ENCODE measurements around the gene CHMP6. TPM values are rescaled to one million over a fixed set of nuclear protein-coding genes. Genes with fewer than 3 reads are reported as not detected.

Gene CHMP6
- polyA plus RNA-seq, 4 donors: 20.0 to 35.8 (median 31.8) TPM

DNA sequence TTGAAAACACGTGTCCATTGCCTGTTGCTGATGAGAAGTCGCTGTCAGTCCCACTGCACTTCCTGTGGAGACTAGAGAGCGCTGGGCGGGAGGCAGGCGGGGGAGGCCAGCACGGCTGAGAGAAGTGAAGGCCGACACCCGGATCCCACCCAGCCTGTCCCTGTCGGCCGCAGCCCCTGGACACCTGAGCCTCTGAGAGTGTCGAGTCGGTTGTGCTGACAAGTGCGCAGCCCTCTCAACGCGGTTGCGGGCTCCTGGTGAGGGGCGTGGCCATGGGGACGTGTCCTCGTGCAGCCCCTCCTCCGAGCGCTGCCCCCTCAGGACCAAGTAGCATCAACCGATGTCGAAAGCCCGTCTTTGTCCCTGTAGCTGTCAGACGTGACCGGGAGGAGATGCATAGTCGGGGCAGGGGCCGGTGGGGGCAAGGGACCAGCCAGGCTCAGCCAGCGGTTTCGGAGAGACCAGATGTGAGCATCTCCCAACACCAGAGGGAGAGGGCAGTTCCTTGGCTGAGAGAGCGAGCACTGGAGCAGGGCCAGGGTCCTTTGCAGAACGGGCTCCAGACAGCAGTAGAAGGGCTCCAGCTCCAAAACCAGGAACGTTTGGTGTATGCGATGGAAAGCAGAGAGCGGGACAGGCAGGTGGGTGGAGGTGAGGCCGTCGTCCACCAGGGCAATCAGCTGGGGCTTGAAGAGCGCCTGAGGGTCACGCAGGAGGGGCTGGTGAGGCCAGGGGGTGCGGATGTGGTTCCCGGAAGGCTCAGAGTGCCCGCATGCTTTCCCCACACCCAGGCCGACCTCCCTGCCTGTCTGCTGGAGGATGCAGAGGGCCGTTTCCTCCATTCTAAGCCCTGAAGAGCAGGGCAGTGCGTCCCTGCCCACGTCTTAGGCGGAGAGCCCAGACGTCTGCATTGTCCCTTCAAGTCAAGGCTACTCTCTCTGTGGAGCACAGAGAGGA, 43.3 kb upstream of the CHMP6 start:
- peaks cover 0 to 85% (median 8%) of the 10 kb centered on the region in 3 donors for H3K36me3 ChIP-seq (ENCODE audit: control insufficient read depth in 3 of 3, insufficient read depth in 2 of 3, low read depth in 1 of 3, low read length in 3 of 3)
- no peak overlapping the region for H3K27ac ChIP-seq (ENCODE audit: low read depth in 1 of 3, low read length in 2 of 3)
- no peaks in the 10 kb centered on the region for H3K27me3 ChIP-seq (ENCODE audit: control insufficient read depth in 3 of 3, insufficient read depth in 3 of 3, low read length in 3 of 3)
- no peak for DNase-seq
- no peaks in the 10 kb centered on the region for H3K9me3 ChIP-seq (ENCODE audit: control insufficient read depth in 2 of 2, insufficient read depth in 1 of 2, low read depth in 1 of 2, low read length in 1 of 2)
- WGBS, 3 donors: 92 to 95% (median 94%) methylated on average over 47 to 48 of the region's 48 CpGs
- no peak overlapping the region for H3K4me3 ChIP-seq (ENCODE audit: low read depth in 1 of 3, low read length in 3 of 3)
- FAIRE-seq: no peak
- no peaks in the 10 kb centered on the region for H3K4me1 ChIP-seq (ENCODE audit: control insufficient read depth in 3 of 3, insufficient read depth in 2 of 3, low read depth in 1 of 3, low read length in 2 of 3)

DNA sequence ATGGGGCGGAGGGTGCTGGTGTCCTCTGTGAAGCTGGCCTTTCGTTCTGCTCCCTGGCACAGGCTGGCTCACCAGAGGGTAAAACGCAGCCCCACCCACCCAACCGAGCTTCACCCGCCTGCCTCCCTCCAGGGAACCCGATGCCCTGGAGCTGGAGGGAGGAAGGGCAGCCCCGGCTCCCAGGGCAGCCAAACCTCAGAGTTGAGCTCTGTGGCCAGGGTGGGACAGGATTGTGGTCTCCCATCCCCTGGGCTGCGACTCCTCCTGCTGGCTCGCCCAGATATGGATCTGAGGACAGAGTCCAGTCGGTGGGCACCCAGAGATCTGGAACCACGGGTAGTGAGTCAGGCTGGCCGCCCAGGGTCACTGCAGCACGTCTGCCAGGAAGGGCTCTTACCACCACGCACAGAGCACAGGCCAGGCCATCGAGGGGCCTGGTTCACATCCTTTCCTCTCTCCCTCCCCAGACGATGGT, 42.6 kb upstream of the CHMP6 start:
- 86 to 89% (median 88%) methylated on average over 16 of the region's 16 CpGs for WGBS, 3 donors
- DNase-seq (no peak), FAIRE-seq (no peak)
- Histone ChIP-seq H3K27me3 (ENCODE audit: control insufficient read depth in 3 of 3, insufficient read depth in 3 of 3, low read length in 3 of 3) (no peaks in the 10 kb centered on the region), H3K9me3 (ENCODE audit: control insufficient read depth in 2 of 2, insufficient read depth in 1 of 2, low read depth in 1 of 2, low read length in 1 of 2) (no peaks in the 10 kb centered on the region), H3K36me3 (ENCODE audit: control insufficient read depth in 3 of 3, insufficient read depth in 2 of 3, low read depth in 1 of 3, low read length in 3 of 3) (peaks cover 0 to 89% (median 8%) of the 10 kb centered on the region in 3 donors), H3K27ac (ENCODE audit: low read depth in 1 of 3, low read length in 2 of 3) (no peak overlapping the region), H3K4me1 (ENCODE audit: control insufficient read depth in 3 of 3, insufficient read depth in 2 of 3, low read depth in 1 of 3, low read length in 2 of 3) (no peaks in the 10 kb centered on the region), H3K4me3 (ENCODE audit: low read depth in 1 of 3, low read length in 3 of 3) (no peak overlapping the region)

DNA sequence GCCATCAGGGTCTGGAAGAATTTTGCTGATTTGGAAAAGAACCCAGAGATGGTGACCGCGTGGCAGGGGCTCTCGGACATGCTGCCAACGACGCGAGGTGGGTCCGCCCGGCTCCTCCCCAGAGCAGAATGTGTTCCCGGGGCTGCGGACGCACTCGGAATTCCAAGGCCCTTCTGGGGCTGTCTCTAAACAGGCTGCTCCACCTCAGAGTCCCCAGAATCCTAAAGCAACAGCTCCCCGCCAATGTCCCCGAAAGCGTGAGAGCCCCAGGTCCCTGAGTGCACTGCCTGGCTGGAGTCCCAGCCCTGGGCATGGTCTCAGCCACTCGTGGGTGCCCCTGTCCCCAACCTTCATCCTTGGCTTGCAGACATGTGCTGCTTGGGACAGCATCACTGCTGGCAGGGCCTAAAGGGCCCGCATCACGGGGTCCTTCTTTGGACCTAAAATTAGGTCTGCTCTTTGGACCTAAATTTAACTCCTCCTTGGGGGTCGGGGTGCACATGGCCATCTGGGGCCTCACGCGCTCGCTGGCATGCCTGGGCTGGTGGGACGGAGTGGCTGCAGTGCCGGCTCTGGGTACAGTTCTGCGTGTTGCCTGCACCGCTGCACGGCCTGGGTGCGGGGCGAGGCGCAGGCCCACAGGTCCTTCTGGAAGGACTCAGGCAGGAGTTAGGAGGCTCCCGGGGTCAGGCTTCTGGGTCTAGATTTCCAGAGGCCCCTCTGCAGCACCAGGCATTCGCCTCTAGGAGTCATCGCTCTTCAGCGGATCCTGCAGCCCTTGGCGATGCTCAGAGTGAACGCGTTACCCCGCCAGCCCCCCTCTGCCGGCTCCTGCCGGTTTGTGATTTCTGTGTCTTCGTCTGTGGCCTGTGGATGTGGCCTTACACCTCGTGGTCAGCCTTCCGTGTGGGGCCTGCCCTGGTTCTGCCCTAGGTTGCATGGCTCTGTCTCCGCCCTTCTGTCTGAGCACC, 41.9 kb upstream of the CHMP6 start:
- no peaks in the 10 kb centered on the region for H3K9me3 ChIP-seq (ENCODE audit: control insufficient read depth in 2 of 2, insufficient read depth in 1 of 2, low read depth in 1 of 2, low read length in 1 of 2)
- FAIRE-seq (no peak), DNase-seq (no peak)
- no peaks in the 10 kb centered on the region for H3K27me3 ChIP-seq (ENCODE audit: control insufficient read depth in 3 of 3, insufficient read depth in 3 of 3, low read length in 3 of 3)
- peaks cover 0 to 86% (median 8%) of the 10 kb centered on the region in 3 donors for H3K36me3 ChIP-seq (ENCODE audit: control insufficient read depth in 3 of 3, insufficient read depth in 2 of 3, low read depth in 1 of 3, low read length in 3 of 3)
- no peak overlapping the region for H3K4me3 ChIP-seq (ENCODE audit: low read depth in 1 of 3, low read length in 3 of 3)
- no peak overlapping the region for H3K27ac ChIP-seq (ENCODE audit: low read depth in 1 of 3, low read length in 2 of 3)
- H3K4me1 ChIP-seq (ENCODE audit: control insufficient read depth in 3 of 3, insufficient read depth in 2 of 3, low read depth in 1 of 3, low read length in 2 of 3): no peaks in the 10 kb centered on the region
- WGBS, 3 donors: 91 to 94% (median 91%) methylated on average over 44 of the region's 44 CpGs

DNA sequence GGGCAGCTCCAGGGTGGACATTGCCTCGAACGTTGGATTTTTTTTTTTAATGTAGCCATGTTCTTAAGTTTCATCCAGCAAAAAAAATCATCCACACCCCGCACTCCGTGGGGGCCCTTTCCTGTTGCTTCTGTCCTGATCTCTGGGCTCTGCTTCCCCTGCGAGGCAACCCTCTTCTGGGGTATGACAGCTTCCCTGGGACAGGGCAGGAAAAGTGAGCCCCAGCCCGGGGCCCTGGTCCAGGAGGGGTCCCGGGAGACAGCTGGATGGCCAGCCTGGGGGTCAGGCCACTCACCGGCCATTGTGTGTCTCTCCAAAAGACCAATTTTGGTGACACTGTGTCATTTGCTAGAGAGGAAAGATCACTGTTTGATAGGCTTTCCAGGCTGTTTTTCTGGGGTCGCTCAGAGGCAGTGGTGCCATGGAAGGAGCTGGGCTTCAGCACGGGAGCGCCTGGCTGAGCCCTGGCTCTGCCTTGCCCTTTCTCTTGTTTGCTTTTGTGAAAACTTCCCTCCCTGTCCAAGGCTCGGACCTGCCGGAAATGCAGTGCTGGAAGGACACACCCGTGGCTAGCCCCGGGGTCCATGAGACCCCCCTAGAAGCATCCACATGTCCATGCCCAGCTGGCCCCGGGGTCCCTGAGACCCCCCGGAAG, 41.0 kb upstream of the CHMP6 start:
- Histone ChIP-seq H3K4me3 (ENCODE audit: low read depth in 1 of 3, low read length in 3 of 3) (no peak overlapping the region), H3K27ac (ENCODE audit: low read depth in 1 of 3, low read length in 2 of 3) (no peak overlapping the region), H3K27me3 (ENCODE audit: control insufficient read depth in 3 of 3, insufficient read depth in 3 of 3, low read length in 3 of 3) (no peaks in the 10 kb centered on the region), H3K36me3 (ENCODE audit: control insufficient read depth in 3 of 3, insufficient read depth in 2 of 3, low read depth in 1 of 3, low read length in 3 of 3) (peaks cover 0 to 83% (median 8%) of the 10 kb centered on the region in 3 donors), H3K9me3 (ENCODE audit: control insufficient read depth in 2 of 2, insufficient read depth in 1 of 2, low read depth in 1 of 2, low read length in 1 of 2) (no peaks in the 10 kb centered on the region), H3K4me1 (ENCODE audit: control insufficient read depth in 3 of 3, insufficient read depth in 2 of 3, low read depth in 1 of 3, low read length in 2 of 3) (no peaks in the 10 kb centered on the region)
- FAIRE-seq (no peak), DNase-seq (no peak)
- 90 to 97% (median 93%) methylated on average over 16 to 17 of the region's 17 CpGs for WGBS, 3 donors

DNA sequence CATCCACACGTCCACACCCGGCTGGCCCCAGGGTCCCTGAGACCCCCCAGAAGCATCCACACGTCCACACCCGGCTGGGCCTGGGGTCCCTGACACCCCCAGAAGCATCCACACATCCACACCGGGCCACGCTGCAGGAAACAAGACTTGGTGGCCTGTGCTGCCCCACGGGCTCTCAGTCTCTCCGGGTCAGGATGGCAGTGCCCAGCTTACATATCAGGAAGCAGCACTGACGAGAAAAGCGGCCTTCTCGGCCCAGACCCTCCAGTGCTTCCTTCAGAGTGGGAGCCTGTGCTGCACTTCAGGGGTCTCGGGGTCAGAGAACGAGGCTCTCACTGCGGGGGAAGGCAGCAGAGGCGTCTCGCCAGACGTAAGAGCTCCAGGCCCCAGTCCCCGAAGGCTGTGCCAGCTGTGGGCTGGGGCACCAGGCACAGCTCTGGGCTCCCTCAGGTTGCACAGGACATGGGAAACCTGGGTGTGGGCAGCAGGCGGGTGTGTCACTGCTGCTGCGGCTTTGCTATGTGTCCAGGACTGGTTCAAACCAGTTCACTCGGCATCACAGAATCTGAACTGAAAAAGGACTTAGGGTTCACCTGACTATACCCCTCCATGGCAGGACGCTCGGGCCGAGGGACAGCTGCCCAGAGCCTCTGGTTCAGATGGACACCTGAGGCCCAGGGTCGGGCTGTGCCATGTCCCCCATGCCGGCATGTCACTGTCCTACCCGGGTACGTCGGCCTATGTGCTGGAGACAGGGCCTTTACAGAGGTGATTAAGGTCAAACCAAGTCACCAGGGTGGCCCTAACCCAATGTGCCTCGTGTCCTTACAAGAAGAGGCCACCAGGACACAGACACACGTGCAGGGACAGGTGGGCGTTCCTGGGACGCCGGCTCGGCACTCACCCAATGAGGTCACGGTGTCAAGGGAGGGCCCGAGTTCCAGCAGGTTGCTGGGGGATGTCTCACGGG, 40.2 kb upstream of the CHMP6 start:
- Histone ChIP-seq H3K36me3 (ENCODE audit: control insufficient read depth in 3 of 3, insufficient read depth in 2 of 3, low read depth in 1 of 3, low read length in 3 of 3) (peaks cover 0 to 79% (median 8%) of the 10 kb centered on the region in 3 donors), H3K27me3 (ENCODE audit: control insufficient read depth in 3 of 3, insufficient read depth in 3 of 3, low read length in 3 of 3) (no peaks in the 10 kb centered on the region), H3K9me3 (ENCODE audit: control insufficient read depth in 2 of 2, insufficient read depth in 1 of 2, low read depth in 1 of 2, low read length in 1 of 2) (no peaks in the 10 kb centered on the region), H3K4me1 (ENCODE audit: control insufficient read depth in 3 of 3, insufficient read depth in 2 of 3, low read depth in 1 of 3, low read length in 2 of 3) (no peaks in the 10 kb centered on the region), H3K4me3 (ENCODE audit: low read depth in 1 of 3, low read length in 3 of 3) (no peak overlapping the region), H3K27ac (ENCODE audit: low read depth in 1 of 3, low read length in 2 of 3) (no peak overlapping the region)
- FAIRE-seq: no peak
- WGBS, 3 donors: 92 to 94% (median 94%) methylated on average over 37 to 38 of the region's 38 CpGs
- no peak for DNase-seq

DNA sequence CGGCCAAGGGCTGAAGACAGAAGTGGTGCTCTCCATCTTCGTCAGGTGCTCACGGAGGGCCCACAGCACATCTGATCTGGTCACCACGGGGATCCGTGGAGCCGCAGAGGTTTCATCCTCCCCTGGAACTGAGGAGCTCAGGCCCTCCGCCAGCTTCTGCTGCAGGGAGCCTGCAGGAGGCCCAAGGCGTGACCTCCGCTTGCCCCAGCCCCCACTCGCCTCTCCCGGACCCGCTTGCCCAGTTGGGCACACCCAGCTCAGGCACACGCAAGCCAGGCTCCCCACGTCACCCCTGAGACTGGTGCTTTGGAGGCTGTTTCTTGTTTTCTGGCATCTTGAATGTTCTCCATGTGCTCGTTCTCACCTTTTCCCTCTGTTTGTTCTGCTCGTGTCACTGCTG, 39.4 kb upstream of the CHMP6 start:
- H3K4me1 ChIP-seq (ENCODE audit: control insufficient read depth in 3 of 3, insufficient read depth in 2 of 3, low read depth in 1 of 3, low read length in 2 of 3): no peaks in the 10 kb centered on the region
- FAIRE-seq (no peak), DNase-seq (no peak)
- 88 to 91% (median 91%) methylated on average over 16 of the region's 16 CpGs for WGBS, 3 donors
- no peaks in the 10 kb centered on the region for H3K27me3 ChIP-seq (ENCODE audit: control insufficient read depth in 3 of 3, insufficient read depth in 3 of 3, low read length in 3 of 3)
- no peaks in the 10 kb centered on the region for H3K9me3 ChIP-seq (ENCODE audit: control insufficient read depth in 2 of 2, insufficient read depth in 1 of 2, low read depth in 1 of 2, low read length in 1 of 2)
- peaks cover 0 to 77% (median 5%) of the 10 kb centered on the region in 3 donors for H3K36me3 ChIP-seq (ENCODE audit: control insufficient read depth in 3 of 3, insufficient read depth in 2 of 3, low read depth in 1 of 3, low read length in 3 of 3)
- no peak overlapping the region for H3K27ac ChIP-seq (ENCODE audit: low read depth in 1 of 3, low read length in 2 of 3)
- no peak overlapping the region for H3K4me3 ChIP-seq (ENCODE audit: low read depth in 1 of 3, low read length in 3 of 3)

DNA sequence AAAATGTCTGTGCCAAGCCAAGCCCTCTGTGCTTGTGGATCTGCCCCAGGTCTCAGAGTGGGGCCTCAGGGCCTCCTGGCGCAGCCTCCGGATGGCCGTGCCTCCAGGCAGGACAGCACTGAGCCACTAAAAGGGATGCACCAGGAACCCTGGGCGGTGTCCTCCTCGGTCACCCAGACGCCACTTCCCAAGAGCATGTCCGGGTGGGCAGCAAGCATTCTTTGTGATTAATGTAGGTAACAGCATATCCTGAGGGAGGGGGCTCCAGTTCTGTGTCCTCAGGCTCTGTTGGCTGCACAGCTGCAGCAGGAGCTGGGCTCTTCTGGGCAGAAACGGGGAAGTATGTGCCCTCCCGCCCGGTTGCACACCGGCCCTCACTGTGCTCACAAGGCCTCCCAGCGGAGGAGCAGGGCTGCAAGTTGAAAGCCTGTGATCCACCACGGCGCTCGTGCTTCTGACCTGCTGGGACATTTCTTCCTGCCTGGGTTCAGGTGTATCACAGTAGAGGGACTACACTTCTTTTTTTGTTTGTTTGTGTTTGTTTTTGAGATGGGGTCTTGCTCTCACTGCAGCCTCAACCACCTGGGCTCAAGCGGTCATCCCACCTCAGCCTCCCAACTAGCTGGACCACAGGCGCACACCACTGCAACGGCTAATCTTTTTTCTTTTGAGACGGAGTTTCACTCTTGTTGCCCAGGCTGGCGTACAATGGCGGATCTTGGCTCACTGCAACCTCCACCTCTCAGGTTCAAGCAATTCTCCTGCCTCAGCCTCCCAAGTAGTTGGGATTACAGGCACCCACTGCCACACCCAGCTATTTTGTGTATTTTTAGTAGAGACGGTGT, 37.9 kb upstream of the CHMP6 start:
- no peaks in the 10 kb centered on the region for H3K9me3 ChIP-seq (ENCODE audit: control insufficient read depth in 2 of 2, insufficient read depth in 1 of 2, low read depth in 1 of 2, low read length in 1 of 2)
- no peak overlapping the region for H3K27ac ChIP-seq (ENCODE audit: low read depth in 1 of 3, low read length in 2 of 3)
- H3K4me3 ChIP-seq (ENCODE audit: low read depth in 1 of 3, low read length in 3 of 3): no peak overlapping the region
- 95 to 96% (median 96%) methylated on average over 22 of the region's 22 CpGs for WGBS, 3 donors
- no peaks in the 10 kb centered on the region for H3K4me1 ChIP-seq (ENCODE audit: control insufficient read depth in 3 of 3, insufficient read depth in 2 of 3, low read depth in 1 of 3, low read length in 2 of 3)
- FAIRE-seq: no peak
- no peak for DNase-seq
- no peaks in the 10 kb centered on the region for H3K27me3 ChIP-seq (ENCODE audit: control insufficient read depth in 3 of 3, insufficient read depth in 3 of 3, low read length in 3 of 3)
- peaks cover 0 to 71% (median 5%) of the 10 kb centered on the region in 3 donors for H3K36me3 ChIP-seq (ENCODE audit: control insufficient read depth in 3 of 3, insufficient read depth in 2 of 3, low read depth in 1 of 3, low read length in 3 of 3)

Measured in small intestine (tissue), 7 donors.